SK-N-SH treated with all-trans-retinoic acid at 6 μM for 48 hours (cell line): ENCODE measurements around the gene MEIOSIN.
A peak's percentile ranks its signal among the peaks of the same experiment; 100 is the strongest.

Experiments used
- ATAC-seq: fragments of 200-7000 bp; cut with Tn5 transposase; 3 replicates; pipeline ENCODE4 v1.9.1; 2020; ENCODE audit warnings: mild to moderate bottlenecking, moderate library complexity
- BACH2 ChIP-seq: fragments of 250-450 bp; sonication (Bioruptor Pico); IDR thresholded peaks from 2 replicates; pipeline ENCODE4 v1.9.0; 2021; ENCODE audit warnings: mild to moderate bottlenecking, borderline replicate concordance
- CREB5 ChIP-seq: fragments of 250-450 bp; sonication (Bioruptor Pico); IDR thresholded peaks from 2 replicates; pipeline ENCODE4 v1.5.1; 2020; ENCODE audit warnings: low read depth, mild to moderate bottlenecking, moderate library complexity
- CSDC2 ChIP-seq: fragments of 250-450 bp; sonication (Bioruptor Pico); IDR thresholded peaks from 2 replicates; pipeline ENCODE4 v1.5.0; 2020; ENCODE audit warnings: mild to moderate bottlenecking, moderate library complexity
- CSRNP3 ChIP-seq: fragments of 250-450 bp; sonication (Bioruptor Pico); IDR thresholded peaks from 2 replicates; pipeline ENCODE4 v1.5.1; 2021; ENCODE audit warnings: mild to moderate bottlenecking, moderate library complexity
- PATZ1 ChIP-seq: fragments of 250-450 bp; sonication (Bioruptor Pico); IDR thresholded peaks from 2 replicates; pipeline ENCODE4 v1.8.0; 2020; ENCODE audit warnings: mild to moderate bottlenecking, moderate library complexity, borderline replicate concordance
- POU6F1 ChIP-seq: fragments of 250-450 bp; sonication (Bioruptor Pico); IDR thresholded peaks from 2 replicates; pipeline ENCODE4 v1.8.0; 2021; ENCODE audit warnings: low read depth, mild to moderate bottlenecking, moderate library complexity, borderline replicate concordance
- ZC3H10 ChIP-seq: fragments of 250-450 bp; sonication (Bioruptor Pico); IDR thresholded peaks from 2 replicates; pipeline ENCODE4 v1.5.1; 2021; ENCODE audit warnings: mild to moderate bottlenecking, moderate library complexity
- ZNF70 ChIP-seq: fragments of 450-650 bp; formaldehyde crosslinking; IDR thresholded peaks from 2 replicates; pipeline ENCODE4 v1.5.0; 2020; ENCODE audit warnings: mild to moderate bottlenecking, moderate library complexity

The MEIOSIN gene

GRCh38 chr19:45809643-45810159, 76.5 kb downstream of the MEIOSIN start:
- TF ChIP-seq ZNF70 (no peak), CREB5 (CRISPR knock-in tag) (no peak), POU6F1 (CRISPR knock-in tag) (no peak), CSDC2 (CRISPR knock-in tag) (no peak), CSRNP3 (CRISPR knock-in tag) (no peak)
- TF ChIP-seq, all 23 proteins: peak for 0
- peak; percentile 62 for ATAC-seq

- TF ChIP-seq PATZ1, result no peak
- no peak for TF ChIP-seq ZNF70
- no peak for TF ChIP-seq POU6F1 (CRISPR knock-in tag)
- TF ChIP-seq BACH2 (CRISPR knock-in tag), result no peak
- TF ChIP-seq ZC3H10 (CRISPR knock-in tag), result no peak
- no peak for TF ChIP-seq CREB5 (CRISPR knock-in tag)
- TF ChIP-seq, all 23 proteins: peak for 0
These were observed 79.1 kb downstream of the MEIOSIN start for GRCh38 chr19:45812297-45812696.

More at GRCh38 chr19:45812297-45812696, 79.1 kb downstream of the MEIOSIN start:
- ATAC-seq, result no peak
